ENCODE data around the gene COL23A1.

COL23A1 gene

GRCh38 chr5:178252258-178252657 lies 337.9 kb downstream of the COL23A1 start:
- Histone ChIP-seq H3K9ac (ENCODE audit: low read depth, low read length, poor library complexity) (no peak overlapping the region), H3K4me2 (ENCODE audit: insufficient read depth, low read length, poor library complexity, severe bottlenecking) (no peak overlapping the region), H2AK5ac (ENCODE audit: low read depth, low read length) (no peak overlapping the region), H2BK12ac (ENCODE audit: low read length) (no peak overlapping the region), H3K4ac (ENCODE audit: low read length) (no peak overlapping the region), H3K23ac (ENCODE audit: low read depth, low read length, poor library complexity) (no peak overlapping the region), H2BK15ac (ENCODE audit: low read length) (no peak overlapping the region), H3K27me3 (ENCODE audit: control insufficient read depth in 3 of 3, insufficient read depth in 3 of 3, low read depth in 1 of 3, low read length in 3 of 3) (no peaks in the 10 kb centered on the region), H4K8ac (ENCODE audit: low read depth, low read length) (no peak overlapping the region), H3K36me3 (replicated peaks in 1 of 2; ENCODE audit: control insufficient read depth in 2 of 2, insufficient read depth in 2 of 2, low read length in 2 of 2) (no peaks in the 10 kb centered on the region), H3K4me3 (ENCODE audit: low read length in 2 of 2) (no peak overlapping the region), H2AFZ (ENCODE audit: low read length) (no peak overlapping the region), H4K91ac (ENCODE audit: low read depth, low read length, poor library complexity) (no peak overlapping the region), H3K9me3 (replicated peaks in 1 of 2; ENCODE audit: control insufficient read depth in 2 of 2, insufficient read depth in 1 of 2, low read depth in 1 of 2, low read length in 2 of 2) (no peaks in the 10 kb centered on the region), H3K18ac (ENCODE audit: low read length) (no peak overlapping the region), H3K27ac (replicated peaks; ENCODE audit: low read length) (no peak overlapping the region), H2BK120ac (ENCODE audit: low read depth, low read length) (no peak overlapping the region), H3K14ac (ENCODE audit: low read length) (no peak overlapping the region), H3K4me1 (ENCODE audit: control insufficient read depth in 2 of 2, insufficient read depth in 1 of 2, low read depth in 1 of 2, low read length in 2 of 2) (peaks cover 6 to 7% of the 10 kb centered on the region in 2 donors), H2BK5ac (ENCODE audit: low read length) (no peak overlapping the region), H3K79me1 (ENCODE audit: low read depth, low read length) (no peaks in the 10 kb centered on the region)
- no peak for DNase-seq (ENCODE audit: low spot score)
- no CpG with 5 or more reads among the region's 8 CpGs for WGBS, 2 donors (ENCODE audit: extremely low coverage in 2 of 2, insufficient read length in 2 of 2, insufficient replicate concordance in 1 of 2)

DNA sequence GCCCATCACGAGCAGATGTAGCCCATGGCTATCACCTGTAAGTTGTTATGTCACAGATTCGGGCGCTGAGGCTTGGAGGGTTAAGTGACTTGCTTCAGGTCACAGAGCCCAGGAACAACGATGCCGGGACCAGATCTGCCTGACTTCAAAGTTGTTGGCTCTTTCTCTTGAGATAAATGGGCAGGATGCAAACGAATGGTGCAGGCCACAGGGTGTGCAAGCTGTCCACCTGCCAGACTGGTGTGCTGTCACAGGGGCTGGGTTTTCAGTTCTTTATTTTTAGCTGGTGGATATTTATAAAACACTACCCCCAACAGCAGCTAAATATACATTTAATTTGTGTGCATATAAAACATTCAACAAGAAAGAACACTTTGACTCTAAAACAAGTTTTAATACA lies 339.9 kb downstream of the COL23A1 start:
- H2BK15ac ChIP-seq (ENCODE audit: low read length): no peak overlapping the region
- no CpG with 5 or more reads among the region's 6 CpGs for WGBS, 2 donors (ENCODE audit: extremely low coverage in 2 of 2, insufficient read length in 2 of 2, insufficient replicate concordance in 1 of 2)
- H3K9ac ChIP-seq (ENCODE audit: low read depth, low read length, poor library complexity): no peak overlapping the region
- no peak overlapping the region for H3K4ac ChIP-seq (ENCODE audit: low read length)
- H4K91ac ChIP-seq (ENCODE audit: low read depth, low read length, poor library complexity): no peak overlapping the region
- peak overlapping the region; percentile 63 for H2AK5ac ChIP-seq (ENCODE audit: low read depth, low read length)
- peak overlapping the region; percentile 71 for H3K14ac ChIP-seq (ENCODE audit: low read length)
- H3K4me1 ChIP-seq (ENCODE audit: control insufficient read depth in 2 of 2, insufficient read depth in 1 of 2, low read depth in 1 of 2, low read length in 2 of 2): peaks cover under 1 to 2% of the 10 kb centered on the region in 2 donors
- no peak overlapping the region for H2BK12ac ChIP-seq (ENCODE audit: low read length)
- peak overlapping the region; percentile 48 for H3K18ac ChIP-seq (ENCODE audit: low read length)
- no peak overlapping the region for H3K23ac ChIP-seq (ENCODE audit: low read depth, low read length, poor library complexity)
- H3K27me3 ChIP-seq (ENCODE audit: control insufficient read depth in 3 of 3, insufficient read depth in 3 of 3, low read depth in 1 of 3, low read length in 3 of 3): no peaks in the 10 kb centered on the region
- no peak overlapping the region for H2BK120ac ChIP-seq (ENCODE audit: low read depth, low read length)
- no peak overlapping the region for H3K4me2 ChIP-seq (ENCODE audit: insufficient read depth, low read length, poor library complexity, severe bottlenecking)
- H3K36me3 ChIP-seq (replicated peaks in 1 of 2; ENCODE audit: control insufficient read depth in 2 of 2, insufficient read depth in 2 of 2, low read length in 2 of 2): no peaks in the 10 kb centered on the region
- DNase-seq (ENCODE audit: low spot score): no peak
- H2BK5ac ChIP-seq (ENCODE audit: low read length): no peak overlapping the region
- H3K4me3 ChIP-seq (ENCODE audit: low read length in 2 of 2): no peak overlapping the region
- H3K79me1 ChIP-seq (ENCODE audit: low read depth, low read length): no peaks in the 10 kb centered on the region
- H2AFZ ChIP-seq (ENCODE audit: low read length): no peak overlapping the region
- H4K8ac ChIP-seq (ENCODE audit: low read depth, low read length): peak overlapping the region; percentile 82
- H3K27ac ChIP-seq (replicated peaks; ENCODE audit: low read length): no peak overlapping the region
- no peaks in the 10 kb centered on the region for H3K9me3 ChIP-seq (replicated peaks in 1 of 2; ENCODE audit: control insufficient read depth in 2 of 2, insufficient read depth in 1 of 2, low read depth in 1 of 2, low read length in 2 of 2)

GRCh38 chr5:178249191-178249989 lies 340.8 kb downstream of the COL23A1 start:
- Histone ChIP-seq H2AFZ (ENCODE audit: low read length) (no peak overlapping the region), H2BK120ac (ENCODE audit: low read depth, low read length) (no peak overlapping the region), H2BK15ac (ENCODE audit: low read length) (peak overlapping the region; percentile 85), H3K9ac (ENCODE audit: low read depth, low read length, poor library complexity) (no peak overlapping the region), H3K4me3 (ENCODE audit: low read length in 2 of 2) (no peak overlapping the region), H2BK12ac (ENCODE audit: low read length) (no peak overlapping the region), H2BK5ac (ENCODE audit: low read length) (no peak overlapping the region), H3K27me3 (ENCODE audit: control insufficient read depth in 3 of 3, insufficient read depth in 3 of 3, low read depth in 1 of 3, low read length in 3 of 3) (no peaks in the 10 kb centered on the region), H2AK5ac (ENCODE audit: low read depth, low read length) (peak overlapping the region; percentile 84), H3K23ac (ENCODE audit: low read depth, low read length, poor library complexity) (no peak overlapping the region), H3K4me1 (ENCODE audit: control insufficient read depth in 2 of 2, insufficient read depth in 1 of 2, low read depth in 1 of 2, low read length in 2 of 2) (peaks cover 0 to 2% of the 10 kb centered on the region in 2 donors), H3K4me2 (ENCODE audit: insufficient read depth, low read length, poor library complexity, severe bottlenecking) (no peak overlapping the region), H4K8ac (ENCODE audit: low read depth, low read length) (peak overlapping the region; percentile 17), H3K27ac (replicated peaks; ENCODE audit: low read length) (no peak overlapping the region), H4K91ac (ENCODE audit: low read depth, low read length, poor library complexity) (no peak overlapping the region), H3K36me3 (replicated peaks in 1 of 2; ENCODE audit: control insufficient read depth in 2 of 2, insufficient read depth in 2 of 2, low read length in 2 of 2) (no peaks in the 10 kb centered on the region), H3K4ac (ENCODE audit: low read length) (peak overlapping the region; percentile 23), H3K18ac (ENCODE audit: low read length) (peak overlapping the region; percentile 57), H3K9me3 (replicated peaks in 1 of 2; ENCODE audit: control insufficient read depth in 2 of 2, insufficient read depth in 1 of 2, low read depth in 1 of 2, low read length in 2 of 2) (no peaks in the 10 kb centered on the region), H3K79me1 (ENCODE audit: low read depth, low read length) (no peaks in the 10 kb centered on the region), H3K14ac (ENCODE audit: low read length) (peak overlapping the region; percentile 56)
- no CpG with 5 or more reads among the region's 13 CpGs for WGBS, 2 donors (ENCODE audit: extremely low coverage in 2 of 2, insufficient read length in 2 of 2, insufficient replicate concordance in 1 of 2)
- no peak for DNase-seq (ENCODE audit: low spot score)

- H4K91ac ChIP-seq (ENCODE audit: low read depth, low read length, poor library complexity): no peak overlapping the region
- H3K14ac ChIP-seq (ENCODE audit: low read length): peak overlapping the region; percentile 75
- H2BK5ac ChIP-seq (ENCODE audit: low read length): peak overlapping the region; percentile 42
- H3K9ac ChIP-seq (ENCODE audit: low read depth, low read length, poor library complexity): no peak overlapping the region
- H3K4me1 ChIP-seq (ENCODE audit: control insufficient read depth in 2 of 2, insufficient read depth in 1 of 2, low read depth in 1 of 2, low read length in 2 of 2): peaks cover 0 to 2% of the 10 kb centered on the region in 2 donors
- WGBS, 2 donors (ENCODE audit: extremely low coverage in 2 of 2, insufficient read length in 2 of 2, insufficient replicate concordance in 1 of 2): no CpG with 5 or more reads among the region's 18 CpGs
- H3K79me1 ChIP-seq (ENCODE audit: low read depth, low read length): no peaks in the 10 kb centered on the region
- no peaks in the 10 kb centered on the region for H3K9me3 ChIP-seq (replicated peaks in 1 of 2; ENCODE audit: control insufficient read depth in 2 of 2, insufficient read depth in 1 of 2, low read depth in 1 of 2, low read length in 2 of 2)
- H3K36me3 ChIP-seq (replicated peaks in 1 of 2; ENCODE audit: control insufficient read depth in 2 of 2, insufficient read depth in 2 of 2, low read length in 2 of 2): no peaks in the 10 kb centered on the region
- peak overlapping the region; percentile 66 for H3K4ac ChIP-seq (ENCODE audit: low read length)
- H3K4me3 ChIP-seq (ENCODE audit: low read length in 2 of 2): no peak overlapping the region
- H2AK5ac ChIP-seq (ENCODE audit: low read depth, low read length): peak overlapping the region; percentile 84
- no peak overlapping the region for H4K8ac ChIP-seq (ENCODE audit: low read depth, low read length)
- no peak overlapping the region for H3K27ac ChIP-seq (replicated peaks; ENCODE audit: low read length)
- H3K4me2 ChIP-seq (ENCODE audit: insufficient read depth, low read length, poor library complexity, severe bottlenecking): no peak overlapping the region
- H2AFZ ChIP-seq (ENCODE audit: low read length): no peak overlapping the region
- peak overlapping the region; percentile 84 for H2BK12ac ChIP-seq (ENCODE audit: low read length)
- peak overlapping the region; percentile 74 for H3K18ac ChIP-seq (ENCODE audit: low read length)
- no peak overlapping the region for H2BK120ac ChIP-seq (ENCODE audit: low read depth, low read length)
- peak overlapping the region; percentile 85 for H2BK15ac ChIP-seq (ENCODE audit: low read length)
- peak overlapping the region; percentile 85 for H3K23ac ChIP-seq (ENCODE audit: low read depth, low read length, poor library complexity)
- no peaks in the 10 kb centered on the region for H3K27me3 ChIP-seq (ENCODE audit: control insufficient read depth in 3 of 3, insufficient read depth in 3 of 3, low read depth in 1 of 3, low read length in 3 of 3)
- no peak for DNase-seq (ENCODE audit: low spot score)
Measured at GRCh38 chr5:178248750-178249149, 341.4 kb downstream of the COL23A1 start.

Data from neuronal stem cell (in vitro differentiated cells).